NCI-H1105 (cell line): ENCODE results near the gene ZNF454.

Experiments
- DNase-seq: peaks from one replicate; lab custom pipeline; 2025; lab: John Stamatoyannopoulos, UW

Gene ZNF454

GRCh38 chr5:178993236-178993765 lies 52.3 kb downstream of the ZNF454 start:
- no peak for DNase-seq

- no peak for DNase-seq
These were observed 53.1 kb downstream of the ZNF454 start for GRCh38 chr5:178993955-178994579.

- DNase-seq, result no peak
These were observed 53.8 kb downstream of the ZNF454 start, which contains the start of gene GRM6 for GRCh38 chr5:178994580-178995340. Gene GRM6, minus strand, starts transcription at chr5:178995320. Its CDS starts 376 bp downstream, at chr5:178994944.

- no peak for DNase-seq
These were observed 54.3 kb downstream of the ZNF454 start for GRCh38 chr5:178995341-178995690.

GRCh38 chr5:178996156-178996555 lies 55.2 kb downstream of the ZNF454 start:
- no peak for DNase-seq

GRCh38 chr5:178997191-178997590 lies 56.2 kb downstream of the ZNF454 start:
- DNase-seq, result no peak

GRCh38 chr5:178998441-178998840 lies 57.4 kb downstream of the ZNF454 start:
- DNase-seq, result no peak

- DNase-seq, result no peak
These were observed 65.6 kb downstream of the ZNF454 start for GRCh38 chr5:179006564-179006963.

- no peak for DNase-seq
These were observed 67.7 kb downstream of the ZNF454 start for GRCh38 chr5:179008667-179009066.
